Keratinocyte (primary cell): ENCODE results near the gene PYGM. TPM values are rescaled to one million over a fixed set of nuclear protein-coding genes. Genes with fewer than 3 reads are reported as not detected.

Experiments used
- DNase-seq: peaks from one replicate; pipeline ENCODE4 v3.0.0-alpha.2; 2011; ENCODE audit warnings: low read depth, missing footprints, low spot score
- FAIRE-seq: peaks from 2 replicates; lab custom pipeline; 2011; peaks lifted over from hg19 to GRCh38; lab: Jason Lieb, UNC
- H2AFZ ChIP-seq: 2 replicates; pipeline ENCODE4 v1.6.0; 2012; ENCODE audit warnings: low read length, control low read depth, inconsistent platforms; ENCODE audit not compliant: control insufficient read depth
- H3K27ac ChIP-seq: 2 replicates; pipeline ENCODE4 v1.5.1; 2011; ENCODE audit warnings: low read length; ENCODE audit not compliant: control insufficient read depth, insufficient read depth
- H3K27me3 ChIP-seq: 3 replicates; pipeline ENCODE4 v1.6.0; 2011; ENCODE audit warnings: low read length; ENCODE audit not compliant: control insufficient read depth, insufficient read depth; ENCODE audit errors: extremely low read depth
- H3K36me3 ChIP-seq, 2 experiments: 2 replicates in 1 of 2; 3 replicates in 1 of 2; pipeline ENCODE4 v1.5.1; 2011; ENCODE audit warnings: low read length in 2 of 2, mild to moderate bottlenecking in 1 of 2; ENCODE audit not compliant: control insufficient read depth in 2 of 2, insufficient read depth in 2 of 2; ENCODE audit errors: extremely low read depth in 1 of 2
- H3K4me1 ChIP-seq: 3 replicates; pipeline ENCODE4 v1.5.1; 2011; ENCODE audit warnings: low read length; ENCODE audit not compliant: control insufficient read depth, insufficient read depth; ENCODE audit errors: extremely low read depth
- H3K4me2 ChIP-seq: 3 replicates; pipeline ENCODE4 v1.6.0; 2011; ENCODE audit warnings: low read depth, low read length; ENCODE audit not compliant: control insufficient read depth, insufficient read depth; ENCODE audit errors: extremely low read depth
- H3K4me3 ChIP-seq, 3 experiments: fragments of 200-600 bp in 1 of 3; sonication (generic) in 1 of 3; 2 replicates in 2 of 3; 3 replicates in 1 of 3; pipeline ENCODE4 v1.5.1; 2011 to 2016; ENCODE audit warnings: low read length in 3 of 3, mild to moderate bottlenecking in 3 of 3, control low read depth in 2 of 3, inconsistent platforms in 1 of 3, low read depth in 1 of 3, mixed read lengths in 1 of 3, mixed run types in 1 of 3, moderate library complexity in 1 of 3; ENCODE audit not compliant: control insufficient read depth in 2 of 3, insufficient read depth in 2 of 3; ENCODE audit errors: extremely low read depth in 1 of 3
- H3K79me2 ChIP-seq: 2 replicates; pipeline ENCODE4 v1.6.0; 2012; ENCODE audit warnings: low read length; ENCODE audit not compliant: control insufficient read depth, insufficient read depth
- H3K9ac ChIP-seq: 3 replicates; pipeline ENCODE4 v1.6.0; 2011; ENCODE audit warnings: low read length; ENCODE audit not compliant: control insufficient read depth, insufficient read depth; ENCODE audit errors: extremely low read depth
- H3K9me1 ChIP-seq: 3 replicates; pipeline ENCODE4 v1.6.0; 2011; ENCODE audit warnings: low read length; ENCODE audit not compliant: control insufficient read depth, insufficient read depth; ENCODE audit errors: extremely low read depth
- H3K9me3 ChIP-seq: 2 replicates; pipeline ENCODE4 v1.5.1; 2012; ENCODE audit warnings: low read depth, low read length; ENCODE audit not compliant: control insufficient read depth
- H4K20me1 ChIP-seq: 3 replicates; pipeline ENCODE4 v1.6.0; 2011; ENCODE audit warnings: low read length; ENCODE audit not compliant: control insufficient read depth, insufficient read depth; ENCODE audit errors: extremely low read depth
- EZH2 ChIP-seq: IDR thresholded peaks from one replicate; pipeline ENCODE4 v1.6.1; 2012; ENCODE audit warnings: inconsistent platforms, mild to moderate bottlenecking, low read length, moderate library complexity
- dilution Hi-C: fragments of 300-500 bp; cut with MboI; formaldehyde crosslinking; loops from one replicate; pipeline ENCODE4 v1.7.0; 2020; ENCODE audit warnings: low sequenced_read_pairs; ENCODE audit not compliant: extremely low pct_ligation_motif_present
- polyA plus RNA-seq, 5 experiments: library from polyadenylated mRNA; depleted of rRNA in 3 of 5; stranded (reverse) in 3 of 5; stranded (forward) in 1 of 5; unstranded in 1 of 5; fragments of >200 nt; gene quantifications; 1 replicate in 1 of 5; 2 replicates in 3 of 5; 3 replicates in 1 of 5; pipeline versions ENCODE4 v1.2.1 to v1.2.3, GENCODE V29; 2011 to 2012; ENCODE audit warnings: missing spikeins in 2 of 5, low read depth in 1 of 5, low replicate concordance in 1 of 5
- TF ChIP-seq, protein P1 (sequence below), 3 experiments: IDR thresholded peaks in 1 of 3; conservative IDR thresholded peaks in 1 of 3; optimal IDR thresholded peaks in 1 of 3; 2 replicates in 2 of 3; 3 replicates in 1 of 3; pipeline versions ENCODE3 to v1.5.1; 2011; ENCODE audit warnings: low read length in 3 of 3, mild to moderate bottlenecking in 3 of 3, moderate library complexity in 2 of 3, control low read depth in 1 of 3, inconsistent platforms in 1 of 3; ENCODE audit not compliant: insufficient read depth in 2 of 3; ENCODE audit errors: extremely low read depth in 1 of 3

PYGM gene
- polyA plus RNA-seq, 1 donor (not counting 4 experiments of a cell fraction or from before 2014, with no cell fraction given), result 0.05 TPM

DNA sequence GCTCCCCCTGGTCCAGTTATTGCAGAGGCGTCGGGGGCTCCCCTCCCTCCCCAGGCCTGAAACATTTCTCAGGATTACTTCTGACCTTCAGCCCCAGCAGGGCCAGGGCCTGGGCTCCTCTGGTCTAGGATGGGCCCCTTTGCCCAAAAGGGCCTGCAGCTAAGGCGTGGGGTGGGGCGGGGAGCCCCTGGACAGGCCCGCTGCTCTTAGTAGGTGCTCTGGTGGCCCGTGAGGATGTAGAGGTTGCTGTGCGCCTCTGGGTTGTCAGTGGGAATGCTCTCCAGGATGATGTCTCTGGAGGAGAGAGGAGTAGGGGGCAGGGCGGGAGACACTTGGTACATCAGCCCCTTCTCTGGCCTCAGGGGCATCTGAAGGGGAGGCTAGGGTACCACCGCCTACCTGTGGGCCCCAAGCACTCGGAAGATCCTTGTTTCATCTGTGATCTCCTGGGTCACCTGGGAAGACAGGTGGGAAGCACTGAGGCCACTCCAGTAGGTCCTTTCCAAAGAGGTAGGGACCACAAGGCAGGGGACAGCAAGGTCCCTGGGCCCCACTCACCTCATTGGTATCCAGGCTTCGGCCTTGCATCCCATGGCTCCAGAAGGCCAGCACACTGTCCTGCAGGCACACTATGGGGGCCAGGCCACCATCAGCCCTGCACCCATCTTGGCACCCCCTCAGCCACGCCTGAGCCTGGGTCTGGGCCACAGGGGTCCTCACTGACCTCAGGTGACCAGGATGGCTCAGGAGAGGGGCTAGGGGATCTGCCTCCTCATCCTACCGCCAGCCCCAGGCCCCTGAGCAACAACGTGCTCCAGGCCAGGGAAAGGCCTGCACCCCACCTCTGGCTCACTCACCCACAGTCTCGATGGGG is 29.8 kb upstream of the PYGM start:
- no peak for FAIRE-seq
- Histone ChIP-seq H3K36me3 (peaks cover 0 to 6% of the 10 kb centered on the region in 2 experiments), H3K9me1 (peaks cover 2% of the 10 kb centered on the region), H3K4me2 (no peak overlapping the region), H3K9ac (no peak overlapping the region), H3K27ac (no peak overlapping the region), H3K4me3 (no peak overlapping the region), H4K20me1 (no peaks in the 10 kb centered on the region), H3K79me2 (no peaks in the 10 kb centered on the region), H2AFZ (no peak overlapping the region), H3K9me3 (no peaks in the 10 kb centered on the region), H3K27me3 (no peaks in the 10 kb centered on the region), H3K4me1 (no peaks in the 10 kb centered on the region)
- DNase-seq, result no peak
- dilution Hi-C loops, result no loop called here
- TF ChIP-seq, protein P1, sequence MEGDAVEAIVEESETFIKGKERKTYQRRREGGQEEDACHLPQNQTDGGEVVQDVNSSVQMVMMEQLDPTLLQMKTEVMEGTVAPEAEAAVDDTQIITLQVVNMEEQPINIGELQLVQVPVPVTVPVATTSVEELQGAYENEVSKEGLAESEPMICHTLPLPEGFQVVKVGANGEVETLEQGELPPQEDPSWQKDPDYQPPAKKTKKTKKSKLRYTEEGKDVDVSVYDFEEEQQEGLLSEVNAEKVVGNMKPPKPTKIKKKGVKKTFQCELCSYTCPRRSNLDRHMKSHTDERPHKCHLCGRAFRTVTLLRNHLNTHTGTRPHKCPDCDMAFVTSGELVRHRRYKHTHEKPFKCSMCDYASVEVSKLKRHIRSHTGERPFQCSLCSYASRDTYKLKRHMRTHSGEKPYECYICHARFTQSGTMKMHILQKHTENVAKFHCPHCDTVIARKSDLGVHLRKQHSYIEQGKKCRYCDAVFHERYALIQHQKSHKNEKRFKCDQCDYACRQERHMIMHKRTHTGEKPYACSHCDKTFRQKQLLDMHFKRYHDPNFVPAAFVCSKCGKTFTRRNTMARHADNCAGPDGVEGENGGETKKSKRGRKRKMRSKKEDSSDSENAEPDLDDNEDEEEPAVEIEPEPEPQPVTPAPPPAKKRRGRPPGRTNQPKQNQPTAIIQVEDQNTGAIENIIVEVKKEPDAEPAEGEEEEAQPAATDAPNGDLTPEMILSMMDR (optimal IDR thresholded peaks at IDR 0.05 in 1 of 3, IDR thresholded peaks at IDR 0.05 in 1 of 3, conservative IDR thresholded peaks at IDR 0.05 in 1 of 3; ENCODE audit: extremely low read depth in 1 of 3, insufficient read depth in 2 of 3, low read length in 3 of 3), result no peak
- TF ChIP-seq EZH2, result no peak

DNA sequence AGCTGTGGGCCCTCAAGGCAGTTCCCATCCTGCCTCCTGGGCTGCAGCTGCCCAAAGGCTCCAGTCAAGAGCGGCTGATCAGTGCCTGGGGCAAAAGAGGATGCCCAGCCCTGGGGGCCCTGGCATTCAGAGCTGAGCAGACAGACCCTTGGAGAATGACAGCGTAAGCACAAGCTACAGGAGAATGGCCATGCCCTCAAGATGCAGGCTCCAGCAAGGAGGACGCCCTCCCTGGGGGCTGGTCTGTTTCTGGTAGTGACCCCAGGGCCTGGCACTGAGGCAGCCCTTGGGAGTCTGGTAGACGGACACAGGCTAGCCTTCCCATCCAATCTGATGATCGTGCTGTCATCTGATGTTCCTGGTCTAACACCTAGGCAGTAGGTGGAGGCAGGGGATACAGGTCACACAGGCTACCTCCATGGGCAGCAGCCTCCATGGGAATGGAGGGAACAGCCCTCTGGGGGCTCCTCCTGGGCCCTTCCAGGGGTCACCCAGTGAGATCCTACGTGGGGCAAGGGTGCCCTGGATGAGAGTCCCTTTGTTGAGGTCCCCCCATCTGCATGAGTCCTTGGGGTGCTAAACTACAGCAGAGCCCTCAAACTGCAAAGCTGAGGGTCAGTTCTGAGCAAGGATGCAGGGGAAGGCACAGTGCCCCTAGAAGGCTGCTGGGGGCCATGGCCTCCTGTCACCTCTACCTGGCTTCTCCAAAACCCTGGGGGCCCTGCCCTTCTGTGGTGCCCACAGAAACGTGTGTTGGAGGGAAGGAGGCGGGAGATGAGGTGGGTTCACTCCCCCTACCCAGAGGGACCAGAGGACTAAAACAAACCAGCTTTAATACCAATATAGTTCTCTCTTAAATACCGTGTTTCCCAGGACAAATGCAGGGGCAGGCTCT is 28.8 kb upstream of the PYGM start:
- Histone ChIP-seq H2AFZ (no peak overlapping the region), H3K4me2 (no peak overlapping the region), H3K27me3 (no peaks in the 10 kb centered on the region), H3K36me3 (peaks cover 0 to 6% of the 10 kb centered on the region in 2 experiments), H3K4me3 (no peak overlapping the region), H4K20me1 (no peaks in the 10 kb centered on the region), H3K9ac (no peak overlapping the region), H3K9me1 (no peaks in the 10 kb centered on the region), H3K9me3 (no peaks in the 10 kb centered on the region), H3K27ac (no peak overlapping the region), H3K4me1 (no peaks in the 10 kb centered on the region), H3K79me2 (no peaks in the 10 kb centered on the region)
- DNase-seq (no peak), FAIRE-seq (no peak)
- TF ChIP-seq, protein P1 (optimal IDR thresholded peaks at IDR 0.05 in 1 of 3, IDR thresholded peaks at IDR 0.05 in 1 of 3, conservative IDR thresholded peaks at IDR 0.05 in 1 of 3; ENCODE audit: extremely low read depth in 1 of 3, insufficient read depth in 2 of 3, low read length in 3 of 3), result no peak
- TF ChIP-seq EZH2, result no peak
- dilution Hi-C loops, result no loop called here
